Upper lobe of left lung (tissue), 6 donors: Measurements from ENCODE around the gene PPP2R2B. TPM values are rescaled to one million over a fixed set of nuclear protein-coding genes. Genes with fewer than 3 reads are reported as not detected.

Source experiments
- ATAC-seq, 2 donors: fragments of 200-7000 bp; cut with Tn5 transposase; one replicate each; pipeline ENCODE4 v1.9.1; 2022; ENCODE audit warnings: mild to moderate bottlenecking in 2 of 2, moderate library complexity in 2 of 2; ENCODE audit not compliant: low FRiP score in 2 of 2
- DNase-seq, 2 donors: peaks; one replicate each; pipeline ENCODE4 v3.0.0-alpha.2; 2019 to 2020
- H3K27ac ChIP-seq, 4 donors: fragments of 200-600 bp; sonication (generic); one replicate each; pipeline ENCODE4 v1.5.1; 2016 to 2019
- H3K27me3 ChIP-seq, 4 donors: fragments of 200-600 bp; sonication (generic); one replicate each; pipeline ENCODE4 v1.5.1; 2017 to 2019
- H3K36me3 ChIP-seq, 4 donors: fragments of 200-600 bp; sonication (generic); one replicate each; pipeline ENCODE4 v1.5.1; 2016 to 2019
- H3K4me1 ChIP-seq, 4 donors: fragments of 200-600 bp; sonication (generic); one replicate each; pipeline ENCODE4 v1.5.1; 2018 to 2019
- H3K4me3 ChIP-seq, 4 donors: fragments of 200-600 bp; sonication (generic); one replicate each; pipeline ENCODE4 v1.5.1; 2017 to 2019; ENCODE audit warnings: mild to moderate bottlenecking in 2 of 4, moderate library complexity in 1 of 4
- H3K9me3 ChIP-seq, 4 donors: fragments of 200-600 bp; sonication (generic); one replicate each; pipeline ENCODE4 v1.5.1; 2018 to 2019
- EP300 ChIP-seq, 4 donors: sonication (generic); formaldehyde crosslinking; IDR thresholded peaks; one replicate each; pipeline ENCODE4 v1.5.1; 2017; ENCODE audit warnings: antibody characterized with exemption in 4 of 4, control low read depth in 2 of 4
- POLR2A ChIP-seq, 4 donors: fragments of 450-650 bp; IDR thresholded peaks; one replicate each; pipeline ENCODE4 v1.5.1; 2016 to 2017; ENCODE audit warnings: antibody characterized with exemption in 4 of 4, mild to moderate bottlenecking in 2 of 4
- POLR2AphosphoS5 ChIP-seq, 2 donors: sonication (generic); formaldehyde crosslinking; IDR thresholded peaks; one replicate each; pipeline ENCODE4 v1.5.1; 2017; ENCODE audit warnings: antibody characterized with exemption in 2 of 2
- WGBS, 2 donors: methylation state at CpG; one replicate each; pipeline ENCODE4 v1.1.5; 2017 to 2018; 5-methylcytosine and 5-hydroxymethylcytosine counted together
- total RNA-seq, 6 donors: library from RNA; depleted of rRNA in 4 of 6; stranded (reverse); fragments of >200 nt in 4 of 6; gene quantifications; one replicate each; pipeline versions ENCODE4 v1.1.0 to v1.2.1, GENCODE V29; 2016 to 2021
- TF ChIP-seq, protein P1 (sequence below), 6 experiments: fragments of 450-650 bp in 4 of 6; fragments of 200-600 bp in 2 of 6; sonication (generic) in 2 of 6; IDR thresholded peaks; one replicate each; pipeline ENCODE4 v1.5.1; 2016 to 2019; ENCODE audit warnings: antibody characterized with exemption in 6 of 6
- donor health status: DM: no; HTN: no; CAD: no; lungs with moderate emphysema.
- donor health status: DM: no; HTN: yes; CAD: no; lungs with severe emphysema.

The PPP2R2B gene
- total RNA-seq, 6 donors from 2014 or later: 0.49 to 7.4 (median 1.3) TPM

DNA sequence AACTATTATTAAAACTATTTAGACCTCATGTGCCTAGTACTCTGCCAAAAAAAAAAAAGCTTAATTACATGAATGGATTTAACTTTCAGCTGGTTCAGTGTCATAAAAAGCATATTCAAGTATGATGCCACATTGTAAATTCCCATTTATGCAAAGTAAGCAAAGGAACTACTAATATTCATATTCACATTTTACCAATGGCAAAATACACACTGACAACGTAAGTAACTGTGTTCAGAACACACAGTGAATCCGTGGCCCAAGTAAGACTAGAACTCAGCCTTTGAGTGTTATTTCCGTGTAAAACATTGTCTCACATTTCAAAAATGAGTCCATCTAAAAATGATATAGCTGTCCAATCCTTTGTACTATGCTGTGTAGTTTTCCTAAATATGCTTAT, 56.8 kb downstream of the PPP2R2B start:
- Histone ChIP-seq H3K4me3 (no peak overlapping the region), H3K4me1 (no peaks in the 10 kb centered on the region), H3K9me3 (no peaks in the 10 kb centered on the region), H3K27me3 (no peaks in the 10 kb centered on the region), H3K36me3 (no peaks in the 10 kb centered on the region), H3K27ac (no peak overlapping the region)
- ATAC-seq (no peak), DNase-seq (no peak)
- 83 to 95% methylated on average over 3 of the region's 3 CpGs for WGBS, 2 donors
- TF ChIP-seq POLR2A (IDR thresholded peaks at IDR 0.05) (no peak), POLR2AphosphoS5 (IDR thresholded peaks at IDR 0.05) (no peak), EP300 (IDR thresholded peaks at IDR 0.05) (no peak)
- TF ChIP-seq, protein P1, sequence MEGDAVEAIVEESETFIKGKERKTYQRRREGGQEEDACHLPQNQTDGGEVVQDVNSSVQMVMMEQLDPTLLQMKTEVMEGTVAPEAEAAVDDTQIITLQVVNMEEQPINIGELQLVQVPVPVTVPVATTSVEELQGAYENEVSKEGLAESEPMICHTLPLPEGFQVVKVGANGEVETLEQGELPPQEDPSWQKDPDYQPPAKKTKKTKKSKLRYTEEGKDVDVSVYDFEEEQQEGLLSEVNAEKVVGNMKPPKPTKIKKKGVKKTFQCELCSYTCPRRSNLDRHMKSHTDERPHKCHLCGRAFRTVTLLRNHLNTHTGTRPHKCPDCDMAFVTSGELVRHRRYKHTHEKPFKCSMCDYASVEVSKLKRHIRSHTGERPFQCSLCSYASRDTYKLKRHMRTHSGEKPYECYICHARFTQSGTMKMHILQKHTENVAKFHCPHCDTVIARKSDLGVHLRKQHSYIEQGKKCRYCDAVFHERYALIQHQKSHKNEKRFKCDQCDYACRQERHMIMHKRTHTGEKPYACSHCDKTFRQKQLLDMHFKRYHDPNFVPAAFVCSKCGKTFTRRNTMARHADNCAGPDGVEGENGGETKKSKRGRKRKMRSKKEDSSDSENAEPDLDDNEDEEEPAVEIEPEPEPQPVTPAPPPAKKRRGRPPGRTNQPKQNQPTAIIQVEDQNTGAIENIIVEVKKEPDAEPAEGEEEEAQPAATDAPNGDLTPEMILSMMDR (IDR thresholded peaks at IDR 0.05): no peak

DNA sequence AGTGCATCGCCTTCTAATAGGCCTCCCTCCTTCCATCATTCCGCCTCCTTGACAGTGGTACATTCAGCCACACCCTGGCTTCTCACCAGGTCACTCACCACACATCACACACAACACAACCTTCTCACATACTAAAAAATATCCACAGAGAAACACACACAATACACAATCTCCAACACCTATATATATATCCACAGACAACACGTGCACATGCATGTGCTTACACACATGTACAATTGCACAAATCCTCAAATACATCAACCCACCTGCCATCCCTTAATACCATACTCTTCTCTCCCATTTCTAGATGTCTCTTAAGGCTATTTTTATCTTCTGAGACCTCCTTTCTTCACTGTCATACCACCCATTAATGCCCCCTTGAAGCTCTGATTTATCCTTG, 57.6 kb downstream of the PPP2R2B start:
- no peaks in the 10 kb centered on the region for H3K27me3 ChIP-seq
- WGBS, 2 donors: 90 to 99% methylated on average over 3 of the region's 3 CpGs
- ATAC-seq: no peak
- H3K4me3 ChIP-seq: no peak overlapping the region
- no peak for DNase-seq
- H3K36me3 ChIP-seq: no peaks in the 10 kb centered on the region
- H3K4me1 ChIP-seq: no peaks in the 10 kb centered on the region
- H3K9me3 ChIP-seq: no peaks in the 10 kb centered on the region
- TF ChIP-seq, protein P1 (IDR thresholded peaks at IDR 0.05): no peak
- TF ChIP-seq EP300 (IDR thresholded peaks at IDR 0.05): no peak
- no peak for TF ChIP-seq POLR2AphosphoS5 (IDR thresholded peaks at IDR 0.05)
- TF ChIP-seq POLR2A (IDR thresholded peaks at IDR 0.05): no peak
- H3K27ac ChIP-seq: no peak overlapping the region

DNA sequence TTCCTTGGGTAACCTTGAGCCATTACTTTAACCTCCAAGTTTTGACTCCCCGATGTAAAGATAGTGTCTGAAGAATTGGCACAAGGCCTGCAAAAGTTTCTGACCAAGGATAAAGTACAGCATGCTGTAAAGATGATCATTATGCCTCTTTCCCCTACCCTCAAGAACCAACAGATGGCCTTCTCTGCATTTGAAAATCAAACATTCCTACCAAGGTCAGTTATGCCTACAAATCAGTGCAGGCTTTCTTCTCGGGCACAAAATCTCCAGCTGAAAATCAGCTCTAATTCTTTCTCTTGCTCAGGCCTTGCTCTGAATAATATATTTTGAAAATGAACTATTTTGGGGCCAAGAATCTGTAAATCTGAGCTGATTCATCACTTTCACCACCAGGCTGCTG, 59.7 kb downstream of the PPP2R2B start:
- Histone ChIP-seq H3K4me1 (peaks cover 0 to 5% (median 0%) of the 10 kb centered on the region in 4 donors), H3K36me3 (no peaks in the 10 kb centered on the region), H3K9me3 (no peaks in the 10 kb centered on the region), H3K27me3 (no peaks in the 10 kb centered on the region), H3K4me3 (no peak overlapping the region), H3K27ac (no peak overlapping the region)
- DNase-seq (no peak), ATAC-seq (no peak)
- 80 to 85% methylated on average over 2 of the region's 2 CpGs for WGBS, 2 donors
- TF ChIP-seq, protein P1 (IDR thresholded peaks at IDR 0.05): no peak
- TF ChIP-seq POLR2A (IDR thresholded peaks at IDR 0.05) (no peak), EP300 (IDR thresholded peaks at IDR 0.05) (no peak), POLR2AphosphoS5 (IDR thresholded peaks at IDR 0.05) (no peak)

DNA sequence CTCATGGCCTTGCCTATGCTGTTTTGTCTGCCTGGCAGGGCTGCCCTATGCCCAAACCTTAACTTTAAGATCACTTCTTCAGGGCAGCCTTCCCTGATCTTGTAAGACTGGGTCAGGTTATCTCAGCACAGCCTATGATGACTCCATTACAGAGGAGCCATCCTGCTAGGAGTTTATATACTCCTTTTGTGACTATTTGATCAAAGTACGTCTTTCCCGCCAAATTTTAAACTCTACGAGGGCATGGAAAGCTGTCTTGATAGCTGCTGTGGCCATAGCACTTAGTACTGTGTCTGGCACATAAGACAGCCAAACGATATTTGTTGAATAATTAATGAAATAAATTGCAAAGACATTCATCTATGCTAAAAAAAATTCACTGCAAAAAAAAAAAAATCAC, 60.6 kb downstream of the PPP2R2B start:
- no peak overlapping the region for H3K4me3 ChIP-seq
- ATAC-seq: no peak
- 80 to 91% methylated on average over 4 of the region's 4 CpGs for WGBS, 2 donors
- TF ChIP-seq, protein P1 (IDR thresholded peaks at IDR 0.05): no peak
- TF ChIP-seq EP300 (IDR thresholded peaks at IDR 0.05) (no peak), POLR2A (IDR thresholded peaks at IDR 0.05) (no peak), POLR2AphosphoS5 (IDR thresholded peaks at IDR 0.05) (no peak)
- no peaks in the 10 kb centered on the region for H3K36me3 ChIP-seq
- no peak for DNase-seq
- no peak overlapping the region for H3K27ac ChIP-seq
- peaks cover 0 to 5% (median 0%) of the 10 kb centered on the region in 4 donors for H3K4me1 ChIP-seq
- H3K9me3 ChIP-seq: no peaks in the 10 kb centered on the region
- no peaks in the 10 kb centered on the region for H3K27me3 ChIP-seq

DNA sequence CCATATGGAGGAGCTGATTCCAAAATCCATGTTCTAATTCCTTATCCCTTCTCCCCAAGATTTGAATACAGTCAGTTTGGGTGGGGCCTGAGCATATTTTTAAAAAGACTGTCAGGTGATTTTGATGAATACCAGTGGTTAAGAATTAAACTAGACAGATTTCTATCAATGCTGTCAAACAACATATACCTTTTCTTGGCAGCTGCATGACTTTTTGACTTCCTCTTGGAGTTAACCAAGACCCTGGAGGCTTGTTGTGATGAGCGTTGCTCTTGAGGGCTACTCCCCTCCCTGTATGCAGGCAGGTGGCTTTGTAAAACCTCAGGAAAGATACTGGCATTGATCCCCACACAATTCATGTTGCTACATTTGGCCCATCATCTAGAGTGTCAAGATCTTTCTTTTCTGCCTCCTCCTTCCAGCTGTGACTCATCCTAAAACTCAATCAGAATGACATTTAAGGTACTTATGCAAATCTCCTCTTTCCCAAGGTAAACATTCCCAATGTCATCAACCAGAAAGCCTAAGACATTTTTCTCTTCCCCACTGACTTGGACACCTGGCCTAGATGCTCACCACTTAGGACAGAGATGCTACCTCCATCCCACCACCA, 61.7 kb downstream of the PPP2R2B start:
- Histone ChIP-seq H3K9me3 (no peaks in the 10 kb centered on the region), H3K27me3 (no peaks in the 10 kb centered on the region), H3K4me1 (peaks cover 0 to 5% (median 0%) of the 10 kb centered on the region in 4 donors), H3K4me3 (no peak overlapping the region), H3K36me3 (no peaks in the 10 kb centered on the region), H3K27ac (no peak overlapping the region)
- WGBS, 2 donors: 45 to 57% methylated on average over 1 of the region's 1 CpG
- no peak for DNase-seq
- no peak for TF ChIP-seq EP300 (IDR thresholded peaks at IDR 0.05)
- TF ChIP-seq POLR2A (IDR thresholded peaks at IDR 0.05): no peak
- TF ChIP-seq, protein P1 (IDR thresholded peaks at IDR 0.05): no peak
- TF ChIP-seq POLR2AphosphoS5 (IDR thresholded peaks at IDR 0.05): no peak
- ATAC-seq: no peak
